ENCODE data around the gene RAPGEF6. TPM values are rescaled to one million over a fixed set of nuclear protein-coding genes. Genes with fewer than 3 reads are reported as not detected.

RAPGEF6 gene
- total and polyA plus RNA-seq, 12 donors = 1.5 to 16.3 (median 10.9) TPM

GRCh38 chr5:131536850-131537448, 98.1 kb downstream of the RAPGEF6 start:
- peak overlapping the region in 1 of 10 donors; percentile 3 for H3K27ac ChIP-seq
- TF ChIP-seq CTCF (IDR thresholded peaks at IDR 0.05) = no peak

GRCh38 chr5:131536211-131536826, 98.7 kb downstream of the RAPGEF6 start:
- Histone ChIP-seq H3K4me1 (peaks cover 0 to 51% (median 13%) of the 10 kb centered on the region in 9 donors), H3K27ac (peak overlapping the region in 1 of 10 donors; percentile 12), H3K4me3 (no peak overlapping the region), H3K27me3 (no peaks in the 10 kb centered on the region), H3K36me3 (peaks cover 0 to 10% (median 0%) of the 10 kb centered on the region in 9 donors), H3K9me3 (no peaks in the 10 kb centered on the region)
- no peak for DNase-seq
- peak in 7 of 8 donors; percentile 47 to 76 (median 64) for ATAC-seq
- intact Hi-C loops (cut with DNase I) = loop anchor here in 1 of 10 donors (5.0 kb wide), 1 partner anchor 1874 kb away; no protein-coding TSS in a partner anchor
- 57% methylated on average over 6 of the region's 6 CpGs for WGBS, 2 donors
- TF ChIP-seq CTCF (IDR thresholded peaks at IDR 0.05) = no peak

More at GRCh38 chr5:131536850-131537448, 98.1 kb downstream of the RAPGEF6 start:
- Histone ChIP-seq H3K4me1 (peaks cover 0 to 49% (median 11%) of the 10 kb centered on the region in 9 donors), H3K27me3 (no peaks in the 10 kb centered on the region), H3K36me3 (peaks cover 0 to 10% (median 0%) of the 10 kb centered on the region in 9 donors), H3K9me3 (no peaks in the 10 kb centered on the region), H3K4me3 (no peak overlapping the region)
- DNase-seq (no peak), ATAC-seq (no peak)
- 71 to 83% methylated on average over 2 of the region's 2 CpGs for WGBS, 2 donors
- intact Hi-C loops (cut with DNase I) = loop anchor here in 1 of 10 donors (5.0 kb wide), 1 partner anchor 1875 kb away; no protein-coding TSS in a partner anchor

- no peak for DNase-seq
- Histone ChIP-seq H3K27ac (peak overlapping the region in 1 of 10 donors; percentile 22), H3K4me3 (no peak overlapping the region), H3K36me3 (peaks cover 0 to 10% (median 0%) of the 10 kb centered on the region in 9 donors), H3K9me3 (no peaks in the 10 kb centered on the region), H3K27me3 (no peaks in the 10 kb centered on the region), H3K4me1 (peaks cover 0 to 61% (median 22%) of the 10 kb centered on the region in 9 donors)
- 42 to 53% methylated on average over 2 of the region's 2 CpGs for WGBS, 2 donors
- intact Hi-C loops (cut with DNase I) = loop anchor here in 1 of 10 donors (1.0 to 5.0 kb wide), 2 partner anchors 22 to 1873 kb away; no protein-coding TSS in a partner anchor
- no peak for ATAC-seq
- no peak for TF ChIP-seq CTCF (IDR thresholded peaks at IDR 0.05)
Observed at GRCh38 chr5:131534974-131535373, 100.1 kb downstream of the RAPGEF6 start.

- peaks cover 0 to 71% (median 22%) of the 10 kb centered on the region in 9 donors for H3K4me1 ChIP-seq
- ATAC-seq (no peak), DNase-seq (no peak)
- H3K4me3 ChIP-seq = no peak overlapping the region
- H3K27ac ChIP-seq = no peak overlapping the region
- intact Hi-C loops (cut with DNase I) = loop anchor here in 1 of 10 donors (1.0 kb wide), 1 partner anchor 21 kb away; no protein-coding TSS in a partner anchor
- no peaks in the 10 kb centered on the region for H3K27me3 ChIP-seq
- peak in 3 of 9 donors; percentile 5 to 22 (median 8) for TF ChIP-seq CTCF (IDR thresholded peaks at IDR 0.05)
- 92 to 94% methylated on average over 1 of the region's 1 CpG for WGBS, 2 donors
- no peaks in the 10 kb centered on the region for H3K9me3 ChIP-seq
- peaks cover 0 to 10% (median 0%) of the 10 kb centered on the region in 9 donors for H3K36me3 ChIP-seq
Observed at GRCh38 chr5:131533836-131534235, 101.2 kb downstream of the RAPGEF6 start.

Measured in heart right ventricle (tissue), 16 donors.